H9 (cell line): ENCODE measurements around the gene ALPI. TPM values are rescaled to one million over a fixed set of nuclear protein-coding genes. Genes with fewer than 3 reads are reported as not detected.

Source experiments
- DNase-seq: peaks from one replicate; pipeline ENCODE4 v3.0.0-alpha.2; 2017
- H2AFZ ChIP-seq: one replicate; pipeline ENCODE4 v1.6.1; 2013; ENCODE audit warnings: mild to moderate bottlenecking, low read length, control low read depth, moderate library complexity
- H2AK5ac ChIP-seq: 2 replicates; pipeline ENCODE4 v1.6.1; 2013; ENCODE audit warnings: low read length, control low read depth, mixed read lengths; ENCODE audit not compliant: insufficient read length
- H2BK120ac ChIP-seq: one replicate; pipeline ENCODE4 v1.6.1; 2013; ENCODE audit warnings: low read depth, mild to moderate bottlenecking, low read length, control low read depth, inconsistent platforms; ENCODE audit not compliant: poor library complexity, severe bottlenecking
- H2BK12ac ChIP-seq: 2 replicates; pipeline ENCODE4 v1.6.1; 2013; ENCODE audit warnings: low read length, control low read depth, mixed read lengths, low read depth; ENCODE audit not compliant: insufficient read length
- H2BK15ac ChIP-seq: 2 replicates; pipeline ENCODE4 v1.6.1; 2013; ENCODE audit warnings: low read depth, low read length, control low read depth
- H2BK20ac ChIP-seq: one replicate; pipeline ENCODE4 v1.6.1; 2013; ENCODE audit warnings: low read depth, mild to moderate bottlenecking, low read length, control low read depth, inconsistent platforms; ENCODE audit not compliant: poor library complexity, severe bottlenecking
- H2BK5ac ChIP-seq: 2 replicates; pipeline ENCODE4 v1.6.1; 2013; ENCODE audit warnings: low read length, control low read depth, mixed read lengths; ENCODE audit not compliant: insufficient read length
- H3K14ac ChIP-seq: 2 replicates; pipeline ENCODE4 v1.6.1; 2013; ENCODE audit warnings: low read length, control low read depth; ENCODE audit not compliant: insufficient read depth
- H3K18ac ChIP-seq: 2 replicates; pipeline ENCODE4 v1.6.1; 2013; ENCODE audit warnings: low read depth, mild to moderate bottlenecking, mixed read lengths, low read length, control low read depth; ENCODE audit not compliant: insufficient read length
- H3K23ac ChIP-seq: 2 replicates; pipeline ENCODE4 v1.6.1; 2013; ENCODE audit warnings: low read length, control low read depth, mixed read lengths, low read depth; ENCODE audit not compliant: insufficient read length
- H3K23me2 ChIP-seq: 2 replicates; pipeline ENCODE4 v1.6.1; 2013; ENCODE audit warnings: low read depth, mild to moderate bottlenecking, mixed read lengths, low read length, control low read depth; ENCODE audit not compliant: insufficient read length, poor library complexity, severe bottlenecking
- H3K27ac ChIP-seq: 2 replicates; pipeline ENCODE4 v1.5.1; 2013; ENCODE audit warnings: low read length, control low read depth, mixed read lengths, low read depth; ENCODE audit not compliant: insufficient read length
- H3K27me3 ChIP-seq: 2 replicates; pipeline ENCODE4 v1.6.1; 2013; ENCODE audit warnings: low read length, control low read depth, inconsistent platforms; ENCODE audit not compliant: insufficient read depth
- H3K4ac ChIP-seq: 2 replicates; pipeline ENCODE4 v1.6.1; 2013; ENCODE audit warnings: low read depth, mild to moderate bottlenecking, control low read depth, inconsistent platforms, low read length, moderate library complexity
- H3K4me1 ChIP-seq: 2 replicates; pipeline ENCODE4 v1.6.1; 2013; ENCODE audit warnings: low read length, control low read depth, inconsistent platforms; ENCODE audit not compliant: insufficient read depth
- H3K4me2 ChIP-seq: 2 replicates; pipeline ENCODE4 v1.6.1; 2013; ENCODE audit warnings: low read length, control low read depth, mixed read lengths; ENCODE audit not compliant: insufficient read length, insufficient read depth
- H3K56ac ChIP-seq: 2 replicates; pipeline ENCODE4 v1.6.1; 2013; ENCODE audit warnings: low read depth, mild to moderate bottlenecking, mixed read lengths, low read length, control low read depth; ENCODE audit not compliant: insufficient read length
- H3K79me1 ChIP-seq: 2 replicates; pipeline ENCODE4 v1.6.1; 2013; ENCODE audit warnings: low read depth, mild to moderate bottlenecking, moderate library complexity, low read length, control low read depth, inconsistent platforms; ENCODE audit not compliant: insufficient read depth, poor library complexity, severe bottlenecking
- H3K79me2 ChIP-seq: 2 replicates; pipeline ENCODE4 v1.6.1; 2013; ENCODE audit warnings: low read length, control low read depth, inconsistent platforms; ENCODE audit not compliant: insufficient read depth
- H3K9ac ChIP-seq: 2 replicates; pipeline ENCODE4 v1.6.1; 2013; ENCODE audit warnings: low read length, control low read depth, mixed read lengths; ENCODE audit not compliant: insufficient read length; ENCODE audit errors: extremely low read depth
- H3K9me3 ChIP-seq: one replicate; pipeline ENCODE4 v1.6.1; 2013; ENCODE audit warnings: low read depth, low read length, inconsistent platforms; ENCODE audit not compliant: control insufficient read depth
- H3T11ph ChIP-seq: one replicate; pipeline ENCODE4 v1.6.1; 2013; ENCODE audit warnings: mild to moderate bottlenecking, low read length, control low read depth, inconsistent platforms
- H4K20me1 ChIP-seq: one replicate; pipeline ENCODE4 v1.6.1; 2013; ENCODE audit not compliant: control insufficient read depth, insufficient read length, insufficient read depth
- H4K5ac ChIP-seq: 2 replicates; pipeline ENCODE4 v1.6.1; 2013; ENCODE audit warnings: low read depth, mild to moderate bottlenecking, mixed read lengths, low read length, control low read depth; ENCODE audit not compliant: insufficient read length
- H4K8ac ChIP-seq: replicated peaks from 2 replicates; pipeline ENCODE4 v1.6.1; 2013; ENCODE audit warnings: low read length, control low read depth, mixed read lengths, low read depth; ENCODE audit not compliant: insufficient read length
- H4K91ac ChIP-seq: 2 replicates; pipeline ENCODE4 v1.6.1; 2013; ENCODE audit warnings: low read depth, mild to moderate bottlenecking, moderate library complexity, mixed read lengths, low read length, control low read depth; ENCODE audit not compliant: insufficient read length
- H3K27ac Mint-ChIP-seq, 3 experiments: 2 replicates in 2 of 3; 3 replicates in 1 of 3; pipeline ENCODE4 v1.8.0; 2020 to 2021; ENCODE audit warnings: mixed read lengths in 3 of 3, mild to moderate bottlenecking in 1 of 3, moderate library complexity in 1 of 3
- H3K27me3 Mint-ChIP-seq: 2 replicates; pipeline ENCODE4 v1.8.0; 2021; ENCODE audit warnings: low read depth, mild to moderate bottlenecking, moderate library complexity, mixed read lengths
- H3K36me3 Mint-ChIP-seq, 3 experiments: 2 replicates in 2 of 3; 3 replicates in 1 of 3; pipeline ENCODE4 v1.8.0; 2020 to 2021; ENCODE audit warnings: low read depth in 3 of 3, mixed read lengths in 3 of 3; ENCODE audit not compliant: insufficient read depth in 1 of 3
- H3K4me1 Mint-ChIP-seq, 2 experiments: 2 replicates each; pipeline ENCODE4 v1.8.0; 2020; ENCODE audit warnings: mixed read lengths in 2 of 2
- H3K4me3 Mint-ChIP-seq, 2 experiments: 2 replicates in 1 of 2; 3 replicates in 1 of 2; pipeline ENCODE4 v1.8.0; 2020 to 2021; ENCODE audit warnings: mild to moderate bottlenecking in 2 of 2, mixed read lengths in 2 of 2, moderate library complexity in 1 of 2
- H3K9me3 Mint-ChIP-seq, 2 experiments: 2 replicates in 1 of 2; 3 replicates in 1 of 2; pipeline ENCODE4 v1.8.0; 2020; ENCODE audit warnings: mild to moderate bottlenecking in 2 of 2, mixed read lengths in 2 of 2, moderate library complexity in 1 of 2
- CTCF ChIP-seq: fragments of 200-600 bp; sonication (generic); conservative IDR thresholded peaks from 3 replicates; pipeline ENCODE4 v1.8.0; 2021; ENCODE audit warnings: antibody characterized with exemption, mild to moderate bottlenecking
- WGBS: extraction: QIAGEN DNeasy Blood & Tissue Kit; methylation state at CpG from one replicate; pipeline ENCODE4 v1.1.7; 2013; ENCODE audit warnings: missing lambda C conversion rate, low lambda C conversion rate, mixed read lengths; ENCODE audit not compliant: insufficient read length; ENCODE audit errors: extremely low coverage; 5-methylcytosine and 5-hydroxymethylcytosine counted together
- total RNA-seq: library from RNA; stranded (reverse); gene quantifications from 2 replicates; pipeline ENCODE4 v1.2.1, GENCODE V29; 2021

Gene ALPI
- total RNA-seq, 1 experiment from 2014 or later: not detected

- H3K23ac ChIP-seq: no peak overlapping the region
- Mint-ChIP-seq H3K9me3 (peaks cover 0 to 2% of the 10 kb centered on the region in 2 experiments; a peak in 2 of 5 replicates), H3K4me3 (no peak overlapping the region), H3K4me1 (peaks cover 17 to 51% of the 10 kb centered on the region in 2 experiments), H3K27ac (no peak overlapping the region), H3K27me3 (peaks cover 44% of the 10 kb centered on the region), H3K36me3 (no peaks in the 10 kb centered on the region)
- no CpG with 5 or more reads among the region's 7 CpGs for WGBS
- H3K4ac ChIP-seq: no peak overlapping the region
- H3K27me3 ChIP-seq: peaks cover 17% of the 10 kb centered on the region
- no peaks in the 10 kb centered on the region for H3K79me1 ChIP-seq
- no peak overlapping the region for H3K27ac ChIP-seq
- no peak overlapping the region for H2AK5ac ChIP-seq
- no peaks in the 10 kb centered on the region for H3K4me1 ChIP-seq
- no peak overlapping the region for H4K91ac ChIP-seq
- no peak overlapping the region for H2BK120ac ChIP-seq
- H2AFZ ChIP-seq: no peak overlapping the region
- H2BK12ac ChIP-seq: no peak overlapping the region
- H4K8ac ChIP-seq: no peak overlapping the region
- no peak overlapping the region for H2BK15ac ChIP-seq
- H3K4me2 ChIP-seq: no peak overlapping the region
- H3K23me2 ChIP-seq: peaks cover 5% of the 10 kb centered on the region
- peak; percentile 59 for TF ChIP-seq CTCF
- H3K79me2 ChIP-seq: no peaks in the 10 kb centered on the region
- no peak overlapping the region for H2BK5ac ChIP-seq
- H3K18ac ChIP-seq: no peak overlapping the region
- no peak overlapping the region for H3K56ac ChIP-seq
- no peak overlapping the region for H3T11ph ChIP-seq
- no peaks in the 10 kb centered on the region for H3K9me3 ChIP-seq
- DNase-seq: peak; percentile 59
- H4K5ac ChIP-seq: no peak overlapping the region
- no peak overlapping the region for H2BK20ac ChIP-seq
- H3K14ac ChIP-seq: no peak overlapping the region
- no peak overlapping the region for H3K9ac ChIP-seq
- H4K20me1 ChIP-seq: no peaks in the 10 kb centered on the region
Observed at GRCh38 chr2:232508251-232508650, 52.3 kb downstream of the ALPI start.

Other genes with a start within 250 kb of the ALPI start
- gene ALPP, start 77.4 kb upstream of the ALPI start, total RNA-seq: 0.15 and 0.20 TPM in 2 replicates
- 1.3 and 1.4 TPM in 2 replicates for gene ALPG, start 49.3 kb upstream of the ALPI start, total RNA-seq
- 8.2 and 8.4 TPM in 2 replicates for gene ECEL1, start 31.7 kb downstream of the ALPI start, total RNA-seq
- not detected in 2 replicates for gene PRSS56, start 64.2 kb downstream of the ALPI start, total RNA-seq
- not detected in 2 replicates for gene CHRND, start 70.0 kb downstream of the ALPI start, total RNA-seq
- gene CHRNG, start 83.5 kb downstream of the ALPI start, total RNA-seq: not detected in 2 replicates
- 4.8 and 6.3 TPM in 2 replicates for gene TIGD1, start 94.4 kb downstream of the ALPI start, total RNA-seq
- 108 and 109 TPM in 2 replicates for gene EIF4E2, start 94.5 kb downstream of the ALPI start, total RNA-seq
- gene EFHD1, start 177.5 kb downstream of the ALPI start, total RNA-seq: 2.7 and 2.8 TPM in 2 replicates
- 49.4 and 55.3 TPM in 2 replicates for gene GIGYF2, start 241.2 kb downstream of the ALPI start, total RNA-seq